Neuron (in vitro differentiated cells): ENCODE results near the gene ZNF3.
A peak's percentile ranks its signal among the peaks of the same experiment; 100 is the strongest.

ENCODE experiments used
- H2AFZ ChIP-seq: one replicate; pipeline ENCODE4 v1.6.1; 2013; ENCODE audit warnings: low read depth, mild to moderate bottlenecking, inconsistent platforms, low read length, moderate library complexity
- H3K27me3 ChIP-seq: one replicate; pipeline ENCODE4 v1.6.1; 2013; ENCODE audit warnings: low read length; ENCODE audit not compliant: insufficient read depth
- H3K36me3 ChIP-seq: one replicate; pipeline ENCODE4 v1.6.1; 2013; ENCODE audit warnings: low read length; ENCODE audit not compliant: insufficient read depth
- H3K4me1 ChIP-seq: one replicate; pipeline ENCODE4 v1.6.1; 2013; ENCODE audit warnings: low read length; ENCODE audit not compliant: insufficient read depth
- H3K4me3 ChIP-seq: 2 replicates; pipeline ENCODE4 v1.5.1; 2013; ENCODE audit warnings: mild to moderate bottlenecking, low read length, moderate library complexity
- H3K9me3 ChIP-seq: one replicate; pipeline ENCODE4 v1.6.1; 2013; ENCODE audit warnings: low read length

The ZNF3 gene

DNA sequence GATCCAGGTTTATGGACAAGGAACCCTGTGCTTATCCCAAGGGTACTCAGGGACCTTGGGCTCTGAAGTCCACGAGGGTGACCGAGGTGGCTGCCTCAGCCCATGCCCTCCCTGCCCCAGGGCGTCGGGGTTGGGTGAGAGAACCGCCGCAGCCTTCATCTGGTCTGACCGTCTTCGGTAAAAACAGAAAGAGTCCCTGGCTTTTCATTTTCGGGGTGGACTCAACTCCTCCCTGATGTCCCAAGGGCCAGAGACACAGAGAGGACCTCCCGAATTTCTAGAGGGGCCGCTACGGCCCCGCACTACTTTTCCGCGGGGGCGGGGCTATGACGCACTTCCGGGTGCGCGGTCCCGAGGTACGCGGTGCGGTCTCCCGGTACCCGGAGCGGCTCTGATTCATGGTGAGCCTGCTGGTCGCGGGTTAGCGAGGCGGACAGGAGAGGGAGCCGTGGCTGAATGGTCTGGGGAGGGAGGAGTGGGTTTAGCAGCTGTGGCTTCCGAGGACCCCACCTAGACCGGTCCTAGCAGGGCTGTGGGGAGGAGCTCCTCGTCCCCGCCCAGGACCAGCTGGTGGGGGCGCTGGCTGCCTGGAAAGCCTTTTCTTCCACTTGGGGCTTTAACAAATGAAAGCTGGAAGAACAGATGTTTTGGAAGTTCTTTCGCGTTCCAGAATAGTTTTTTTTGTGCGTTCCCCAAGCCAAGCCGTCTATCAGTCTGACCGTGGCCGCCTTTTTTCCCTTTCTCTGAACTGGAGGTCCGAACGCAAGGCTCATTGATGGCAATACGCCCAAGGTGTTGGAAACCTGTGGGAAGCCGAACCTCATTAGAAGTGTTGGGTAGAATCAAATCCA, 31.9 kb downstream of the ZNF3 start, which contains the start of gene ZSCAN21:
Gene ZSCAN21, plus strand, starts transcription at position 334 of the 851 bp plus-strand sequence. CDS start 7,233 bp downstream, outside the sequence.
- no peaks in the 10 kb centered on the region for H3K27me3 ChIP-seq
- H2AFZ ChIP-seq = peak within 1 kb of the TSS; percentile 91
- H3K36me3 ChIP-seq = peaks cover 11% of the 10 kb centered on the region
- peaks cover 2% of the 10 kb centered on the region for H3K4me1 ChIP-seq
- no peaks in the 10 kb centered on the region for H3K9me3 ChIP-seq
- peak within 1 kb of the TSS; percentile 83 for H3K4me3 ChIP-seq

DNA sequence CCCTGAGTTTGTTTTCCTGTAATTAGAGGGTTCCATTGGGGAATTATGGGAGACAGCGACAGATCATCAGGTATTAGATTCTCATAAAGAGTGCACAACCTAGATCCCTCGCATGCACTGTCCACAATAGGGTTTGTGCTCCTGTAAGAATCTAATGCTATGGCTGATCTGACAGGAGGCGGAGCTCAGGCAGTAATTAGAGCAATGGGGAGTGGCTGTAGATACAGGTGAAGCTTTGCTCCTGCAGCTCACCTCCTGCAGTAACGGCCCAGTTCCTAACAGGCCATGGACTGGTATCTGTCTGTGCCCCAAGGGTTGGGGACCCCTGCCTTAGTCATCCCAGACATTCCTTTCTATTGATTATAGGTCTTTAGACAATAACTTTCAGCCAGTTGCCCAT, 32.8 kb downstream of the ZNF3 start:
- Histone ChIP-seq H3K36me3 (peaks cover 11% of the 10 kb centered on the region), H3K9me3 (no peaks in the 10 kb centered on the region), H3K27me3 (no peaks in the 10 kb centered on the region), H3K4me1 (peaks cover 2% of the 10 kb centered on the region), H3K4me3 (no peak overlapping the region), H2AFZ (peak overlapping the region; percentile 91)

DNA sequence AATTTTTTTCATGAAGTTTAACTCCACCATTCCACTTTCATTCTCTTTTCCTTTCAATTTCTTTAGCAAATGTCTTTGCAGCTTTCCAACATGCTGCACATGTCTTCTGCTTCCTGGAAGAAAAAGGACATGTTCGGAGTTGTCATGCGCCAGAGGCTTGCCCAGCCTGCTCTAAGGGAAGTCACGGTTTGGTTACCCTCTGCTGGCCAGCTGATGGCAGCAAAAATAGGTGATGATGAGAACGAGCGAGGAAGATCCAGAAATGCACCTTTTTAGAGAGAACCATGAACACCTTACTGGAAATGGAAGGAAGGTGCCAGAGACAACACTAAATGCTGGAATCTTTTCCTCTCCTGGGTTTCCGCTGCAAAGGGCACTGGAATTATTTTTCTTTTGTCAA, 36.8 kb downstream of the ZNF3 start:
- no peaks in the 10 kb centered on the region for H3K27me3 ChIP-seq
- no peak overlapping the region for H2AFZ ChIP-seq
- H3K36me3 ChIP-seq = peaks cover 5% of the 10 kb centered on the region
- no peaks in the 10 kb centered on the region for H3K4me1 ChIP-seq
- H3K9me3 ChIP-seq = no peaks in the 10 kb centered on the region
- H3K4me3 ChIP-seq = no peak overlapping the region

DNA sequence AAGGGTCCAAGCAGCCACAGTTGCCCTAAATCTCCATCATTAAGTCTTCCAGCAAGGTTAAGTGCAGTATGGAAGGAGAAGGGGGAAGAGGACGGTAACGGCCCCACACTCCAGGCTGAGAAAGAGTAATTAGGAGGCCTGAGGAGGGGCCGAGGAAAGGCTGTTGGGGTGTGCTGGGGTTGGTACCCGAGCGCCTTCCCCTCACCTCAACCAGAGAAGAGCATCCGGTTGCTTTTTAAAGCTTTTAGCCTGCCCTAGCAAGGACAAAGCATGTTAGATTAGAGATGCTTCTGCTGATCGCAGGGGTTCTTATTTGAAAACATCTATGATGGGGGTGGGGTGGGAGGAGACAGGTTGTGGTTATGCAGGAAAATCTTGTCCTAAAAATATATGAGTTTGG, 40.9 kb downstream of the ZNF3 start:
- no peaks in the 10 kb centered on the region for H3K4me1 ChIP-seq
- peaks cover 35% of the 10 kb centered on the region for H3K36me3 ChIP-seq
- no peak overlapping the region for H2AFZ ChIP-seq
- no peaks in the 10 kb centered on the region for H3K9me3 ChIP-seq
- H3K4me3 ChIP-seq = no peak overlapping the region
- H3K27me3 ChIP-seq = no peaks in the 10 kb centered on the region

DNA sequence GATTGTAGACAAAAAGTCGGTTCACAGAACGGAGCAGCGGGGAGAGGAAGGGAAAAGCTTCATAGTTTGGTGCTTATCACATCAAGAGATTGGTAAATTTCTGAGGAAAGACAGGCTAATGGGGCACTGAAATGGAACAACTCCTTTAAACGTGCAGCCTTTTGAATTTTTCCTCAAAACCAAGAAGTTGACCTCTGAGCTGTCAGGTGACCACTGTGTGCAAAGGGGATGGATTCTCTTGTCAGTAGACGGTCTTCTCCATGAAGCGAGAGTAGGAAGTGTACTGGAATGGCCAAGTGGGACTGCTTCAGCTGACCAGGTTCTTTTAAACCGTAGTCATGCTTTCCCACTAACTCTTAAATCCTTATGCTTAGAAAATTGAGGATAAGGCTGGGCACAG, 43.2 kb downstream of the ZNF3 start:
- Histone ChIP-seq H3K4me1 (no peaks in the 10 kb centered on the region), H3K4me3 (no peak overlapping the region), H3K36me3 (peaks cover 58% of the 10 kb centered on the region), H2AFZ (no peak overlapping the region), H3K27me3 (no peaks in the 10 kb centered on the region), H3K9me3 (no peaks in the 10 kb centered on the region)

DNA sequence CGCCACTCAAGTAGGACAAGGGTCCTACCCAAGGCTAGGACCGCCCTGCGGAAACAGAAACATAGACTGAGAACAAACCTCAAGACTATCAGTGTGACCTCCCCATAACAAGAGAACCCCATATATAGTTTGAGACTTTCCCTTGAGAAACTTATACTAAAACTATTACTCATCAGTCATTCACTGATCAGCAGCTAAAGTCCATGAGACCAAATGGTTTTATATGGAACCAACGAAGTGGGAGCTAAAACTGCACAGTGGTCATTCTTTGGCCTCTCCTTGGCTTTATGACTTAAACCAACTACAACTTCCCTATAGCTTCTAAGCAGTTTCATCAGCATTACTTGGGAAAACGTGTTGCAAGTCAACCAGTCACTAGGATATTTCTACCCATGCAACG, 45.6 kb downstream of the ZNF3 start:
- Histone ChIP-seq H3K27me3 (no peaks in the 10 kb centered on the region), H3K4me3 (no peak overlapping the region), H3K4me1 (no peaks in the 10 kb centered on the region), H3K36me3 (peaks cover 77% of the 10 kb centered on the region), H3K9me3 (no peaks in the 10 kb centered on the region), H2AFZ (no peak overlapping the region)

DNA sequence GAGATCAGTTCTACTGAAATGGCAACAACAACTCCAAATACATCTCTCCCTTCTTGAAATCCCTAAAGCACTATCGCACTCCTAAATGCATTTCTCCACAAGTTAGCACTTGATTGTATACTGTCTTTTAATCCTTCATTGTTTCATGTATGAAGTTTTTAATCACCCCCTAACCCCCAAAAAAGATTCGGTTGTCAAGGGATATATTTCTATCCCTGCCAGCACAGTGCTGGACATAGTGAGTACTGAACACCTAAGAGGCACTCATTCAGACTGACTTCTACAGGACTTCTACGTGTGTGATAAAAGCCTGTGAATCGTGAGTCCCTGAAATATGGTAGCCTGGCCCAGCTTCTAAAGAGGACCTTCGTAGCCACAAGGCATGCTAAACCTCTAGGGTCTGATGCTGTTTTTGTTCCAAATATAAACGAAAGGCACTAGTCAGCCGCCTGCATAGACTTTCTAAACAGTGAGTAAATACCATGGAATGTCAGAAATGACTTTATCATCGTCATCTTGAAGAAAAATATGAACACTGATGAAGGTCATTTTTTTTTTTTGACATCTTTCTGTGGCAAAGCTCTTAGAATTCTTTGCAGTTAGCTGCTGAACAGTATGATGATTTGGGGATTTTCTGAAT, 46.5 kb downstream of the ZNF3 start:
- Histone ChIP-seq H3K9me3 (no peaks in the 10 kb centered on the region), H3K27me3 (no peaks in the 10 kb centered on the region), H3K36me3 (peaks cover 81% of the 10 kb centered on the region), H2AFZ (no peak overlapping the region), H3K4me3 (no peak overlapping the region), H3K4me1 (no peaks in the 10 kb centered on the region)

DNA sequence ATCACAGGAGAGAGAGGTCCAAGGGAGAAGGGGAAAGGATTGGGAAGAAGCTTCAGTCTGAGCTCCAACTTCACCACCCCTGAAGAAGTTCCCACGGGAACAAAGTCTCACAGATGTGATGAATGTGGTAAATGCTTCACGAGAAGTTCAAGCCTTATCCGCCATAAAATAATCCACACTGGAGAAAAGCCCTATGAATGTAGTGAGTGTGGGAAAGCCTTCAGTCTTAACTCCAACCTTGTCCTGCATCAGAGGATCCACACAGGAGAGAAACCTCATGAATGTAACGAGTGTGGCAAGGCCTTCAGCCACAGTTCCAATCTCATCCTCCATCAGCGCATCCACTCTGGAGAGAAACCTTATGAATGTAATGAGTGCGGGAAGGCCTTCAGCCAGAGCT, 48.0 kb downstream of the ZNF3 start:
- H3K4me1 ChIP-seq = no peaks in the 10 kb centered on the region
- H3K4me3 ChIP-seq = no peak overlapping the region
- H2AFZ ChIP-seq = no peak overlapping the region
- peaks cover 87% of the 10 kb centered on the region for H3K36me3 ChIP-seq
- H3K9me3 ChIP-seq = no peaks in the 10 kb centered on the region
- H3K27me3 ChIP-seq = no peaks in the 10 kb centered on the region

DNA sequence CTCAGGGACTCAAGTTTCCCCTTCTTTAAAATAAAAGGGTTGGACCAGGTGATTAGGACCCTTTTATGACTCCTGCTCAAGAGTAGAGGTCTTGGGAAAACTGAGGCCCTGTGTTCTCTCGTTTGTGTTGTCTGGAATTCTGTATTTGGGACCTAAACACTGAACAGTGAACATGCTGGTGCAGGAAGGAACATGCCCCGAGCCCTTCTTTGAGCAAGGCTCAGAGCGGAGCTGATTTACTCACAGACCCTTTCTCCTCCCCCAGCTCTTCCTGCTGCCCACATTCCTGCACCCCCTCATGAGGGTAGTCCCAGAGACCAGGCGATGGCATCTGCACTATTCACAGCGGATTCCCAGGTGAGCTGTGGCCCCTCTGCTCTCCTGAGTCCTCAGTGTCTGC, 51.9 kb downstream of the ZNF3 start:
- no peak overlapping the region for H2AFZ ChIP-seq
- H3K4me1 ChIP-seq = no peaks in the 10 kb centered on the region
- peaks cover 84% of the 10 kb centered on the region for H3K36me3 ChIP-seq
- H3K4me3 ChIP-seq = no peak overlapping the region
- H3K27me3 ChIP-seq = no peaks in the 10 kb centered on the region
- H3K9me3 ChIP-seq = no peaks in the 10 kb centered on the region

DNA sequence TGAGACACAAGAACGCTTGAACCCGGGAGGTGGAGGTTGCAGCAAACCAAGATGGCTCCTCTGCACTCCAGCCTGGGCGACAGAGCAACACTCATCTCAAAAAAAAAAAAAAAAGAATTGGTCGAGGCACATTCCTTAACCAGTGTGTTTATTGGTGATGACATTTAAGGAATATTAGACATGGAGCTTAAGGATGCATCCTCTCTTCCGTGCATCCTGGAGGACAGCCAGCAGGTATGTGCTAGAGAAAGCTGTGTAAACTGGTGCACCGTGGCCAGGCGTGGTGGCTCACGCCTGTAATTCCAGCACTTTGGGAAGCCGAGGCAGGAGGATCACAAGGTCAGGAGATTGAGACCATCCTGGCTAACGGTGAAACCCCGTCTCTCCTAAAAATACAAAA, 54.3 kb downstream of the ZNF3 start:
- Histone ChIP-seq H3K36me3 (peaks cover 88% of the 10 kb centered on the region), H2AFZ (no peak overlapping the region), H3K4me1 (no peaks in the 10 kb centered on the region), H3K27me3 (no peaks in the 10 kb centered on the region), H3K9me3 (no peaks in the 10 kb centered on the region), H3K4me3 (no peak overlapping the region)

DNA sequence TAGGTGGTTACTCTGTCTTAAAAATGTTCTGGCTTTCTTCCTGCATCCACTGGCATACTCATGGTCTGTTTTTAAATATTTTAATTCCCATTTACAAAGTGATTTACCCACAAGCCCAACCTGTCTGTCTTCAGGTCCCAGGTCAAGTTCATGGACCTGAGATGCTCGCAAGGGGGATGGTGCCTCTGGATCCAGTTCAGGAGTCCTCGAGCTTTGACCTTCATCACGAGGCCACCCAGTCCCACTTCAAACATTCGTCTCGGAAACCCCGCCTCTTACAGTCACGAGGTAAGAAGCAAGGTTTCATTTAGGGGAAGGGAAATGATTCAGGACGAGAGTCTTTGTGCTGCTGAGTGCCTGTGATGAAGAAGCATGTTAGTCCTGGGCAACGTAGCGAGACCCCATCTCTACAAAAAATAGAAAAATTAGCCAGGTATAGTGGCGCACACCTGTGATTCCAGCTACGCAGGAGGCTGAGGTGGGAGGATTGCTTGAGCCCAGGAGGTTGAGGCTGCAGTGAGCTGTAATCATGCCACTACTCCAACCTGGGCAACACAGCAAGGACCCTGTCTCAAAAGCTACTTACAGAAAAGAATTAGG, 57.4 kb downstream of the ZNF3 start:
- peaks cover 77% of the 10 kb centered on the region for H3K36me3 ChIP-seq
- no peaks in the 10 kb centered on the region for H3K27me3 ChIP-seq
- H3K9me3 ChIP-seq = no peaks in the 10 kb centered on the region
- no peak overlapping the region for H2AFZ ChIP-seq
- no peak overlapping the region for H3K4me3 ChIP-seq
- H3K4me1 ChIP-seq = no peaks in the 10 kb centered on the region

DNA sequence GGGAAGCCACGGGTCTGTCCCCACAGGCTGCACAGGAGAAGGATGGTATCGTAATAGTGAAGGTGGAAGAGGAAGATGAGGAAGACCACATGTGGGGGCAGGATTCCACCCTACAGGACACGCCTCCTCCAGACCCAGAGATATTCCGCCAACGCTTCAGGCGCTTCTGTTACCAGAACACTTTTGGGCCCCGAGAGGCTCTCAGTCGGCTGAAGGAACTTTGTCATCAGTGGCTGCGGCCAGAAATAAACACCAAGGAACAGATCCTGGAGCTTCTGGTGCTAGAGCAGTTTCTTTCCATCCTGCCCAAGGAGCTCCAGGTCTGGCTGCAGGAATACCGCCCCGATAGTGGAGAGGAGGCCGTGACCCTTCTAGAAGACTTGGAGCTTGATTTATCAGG, 58.0 kb downstream of the ZNF3 start:
- H3K4me1 ChIP-seq = no peaks in the 10 kb centered on the region
- no peaks in the 10 kb centered on the region for H3K9me3 ChIP-seq
- H3K36me3 ChIP-seq = peaks cover 77% of the 10 kb centered on the region
- no peak overlapping the region for H2AFZ ChIP-seq
- no peaks in the 10 kb centered on the region for H3K27me3 ChIP-seq
- H3K4me3 ChIP-seq = no peak overlapping the region

DNA sequence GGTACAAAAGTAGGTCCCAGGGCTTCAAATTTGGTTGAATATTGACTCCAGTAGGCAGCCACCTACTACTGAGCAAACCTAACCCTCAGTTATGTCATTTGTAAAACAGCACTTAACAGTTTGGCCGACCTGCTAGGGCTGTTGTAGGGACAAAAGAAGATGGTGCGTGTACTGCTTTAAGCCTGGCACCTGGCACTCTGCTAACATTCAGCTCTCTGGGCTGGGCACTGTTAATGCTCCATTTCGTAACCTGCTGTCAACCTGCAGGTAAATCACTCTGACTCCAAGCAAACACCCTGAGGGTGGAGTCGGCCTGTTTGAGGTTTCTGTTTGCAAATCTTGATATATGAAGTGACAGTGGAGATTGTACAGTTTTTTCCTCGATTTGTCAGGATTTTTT, 58.9 kb downstream of the ZNF3 start:
- H3K4me3 ChIP-seq = no peak overlapping the region
- H3K27me3 ChIP-seq = no peaks in the 10 kb centered on the region
- peaks cover 75% of the 10 kb centered on the region for H3K36me3 ChIP-seq
- no peaks in the 10 kb centered on the region for H3K4me1 ChIP-seq
- no peak overlapping the region for H2AFZ ChIP-seq
- no peaks in the 10 kb centered on the region for H3K9me3 ChIP-seq
